Measurements from ENCODE around the gene KLF16. TPM values are rescaled to one million over a fixed set of nuclear protein-coding genes. Genes with fewer than 3 reads are reported as not detected.
"Not testable (repeated sequence)": the region's sequence is repeated elsewhere in the genome, so short reads cannot be mapped to it uniquely, and the experiment has no call there.

Gene KLF16
- total and polyA plus RNA-seq, 2 experiments from 2014 or later = 6.4 to 16.0 TPM

GRCh38 chr19:1880611-1881392 lies 17.4 kb upstream of the KLF16 start:
- H3K36me3 ChIP-seq (replicated peaks; ENCODE audit: insufficient read depth, low read depth) = no peaks in the 10 kb centered on the region
- peaks cover 27% of the 10 kb centered on the region for H3K4me1 ChIP-seq (ENCODE audit: insufficient read depth)
- peaks cover 32% of the 10 kb centered on the region for H4K20me1 ChIP-seq (ENCODE audit: insufficient read depth, poor library complexity, severe bottlenecking)
- no peak overlapping the region for H3K4me2 ChIP-seq
- H3K9me2 ChIP-seq (replicated peaks; ENCODE audit: insufficient read depth) = no peaks in the 10 kb centered on the region
- H3K27ac ChIP-seq = no peak overlapping the region
- no peak for DNase-seq (ENCODE audit: low spot score)
- H3K9me3 ChIP-seq (ENCODE audit: low read depth) = no peaks in the 10 kb centered on the region
- 95% methylated on average over 27 of the region's 35 CpGs for WGBS (ENCODE audit: low lambda C conversion rate, missing lambda C conversion rate)
- peaks cover 44% of the 10 kb centered on the region for H3K79me2 ChIP-seq
- H2AFZ ChIP-seq = no peak overlapping the region
- no peaks in the 10 kb centered on the region for H3K27me3 ChIP-seq
- H3K4me3 ChIP-seq = no peak overlapping the region
- TF ChIP-seq, protein P1, sequence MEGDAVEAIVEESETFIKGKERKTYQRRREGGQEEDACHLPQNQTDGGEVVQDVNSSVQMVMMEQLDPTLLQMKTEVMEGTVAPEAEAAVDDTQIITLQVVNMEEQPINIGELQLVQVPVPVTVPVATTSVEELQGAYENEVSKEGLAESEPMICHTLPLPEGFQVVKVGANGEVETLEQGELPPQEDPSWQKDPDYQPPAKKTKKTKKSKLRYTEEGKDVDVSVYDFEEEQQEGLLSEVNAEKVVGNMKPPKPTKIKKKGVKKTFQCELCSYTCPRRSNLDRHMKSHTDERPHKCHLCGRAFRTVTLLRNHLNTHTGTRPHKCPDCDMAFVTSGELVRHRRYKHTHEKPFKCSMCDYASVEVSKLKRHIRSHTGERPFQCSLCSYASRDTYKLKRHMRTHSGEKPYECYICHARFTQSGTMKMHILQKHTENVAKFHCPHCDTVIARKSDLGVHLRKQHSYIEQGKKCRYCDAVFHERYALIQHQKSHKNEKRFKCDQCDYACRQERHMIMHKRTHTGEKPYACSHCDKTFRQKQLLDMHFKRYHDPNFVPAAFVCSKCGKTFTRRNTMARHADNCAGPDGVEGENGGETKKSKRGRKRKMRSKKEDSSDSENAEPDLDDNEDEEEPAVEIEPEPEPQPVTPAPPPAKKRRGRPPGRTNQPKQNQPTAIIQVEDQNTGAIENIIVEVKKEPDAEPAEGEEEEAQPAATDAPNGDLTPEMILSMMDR (IDR thresholded peaks at IDR 0.05; ENCODE audit: poor library complexity) = no peak
- no peak for TF ChIP-seq EZH2 (IDR thresholded peaks at IDR 0.05; ENCODE audit: borderline replicate concordance)

GRCh38 chr19:1879982-1880381 lies 16.6 kb upstream of the KLF16 start:
- not testable (repeated sequence) for DNase-seq (ENCODE audit: low spot score); H3K4me2 ChIP-seq; H3K27me3 ChIP-seq; H2AFZ ChIP-seq; H3K9me3 ChIP-seq (ENCODE audit: low read depth); H3K36me3 ChIP-seq (replicated peaks; ENCODE audit: insufficient read depth, low read depth); H3K4me3 ChIP-seq; H3K9me2 ChIP-seq (replicated peaks; ENCODE audit: insufficient read depth); H3K27ac ChIP-seq
- Histone ChIP-seq H3K79me2 (peaks cover 51% of the 10 kb centered on the region), H4K20me1 (ENCODE audit: insufficient read depth, poor library complexity, severe bottlenecking) (peaks cover 39% of the 10 kb centered on the region), H3K4me1 (ENCODE audit: insufficient read depth) (peaks cover 28% of the 10 kb centered on the region)
- WGBS (ENCODE audit: low lambda C conversion rate, missing lambda C conversion rate) = 97% methylated on average over 17 of the region's 17 CpGs

DNA sequence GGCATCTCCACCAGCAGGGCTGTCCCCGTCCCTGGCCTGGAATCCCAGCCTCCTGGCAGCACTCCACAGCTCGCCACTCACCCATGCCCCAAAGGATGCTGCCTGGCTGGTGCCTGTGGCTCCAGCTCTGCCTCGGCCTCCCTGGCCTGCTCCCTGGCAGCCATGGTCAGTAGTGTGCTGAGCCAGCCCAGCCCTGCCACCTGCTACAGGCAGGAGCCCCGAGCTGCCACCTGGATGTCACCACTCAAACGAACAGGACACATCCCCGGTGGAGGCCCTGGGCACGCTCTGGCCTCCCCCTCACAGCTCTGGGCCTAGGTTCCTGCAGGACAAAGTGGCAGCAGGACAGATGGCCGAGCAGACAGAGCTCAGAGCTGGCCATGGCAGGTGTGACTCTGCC lies 15.2 kb upstream of the KLF16 start:
- not testable (repeated sequence) for H3K4me2 ChIP-seq; H2AFZ ChIP-seq; H3K27ac ChIP-seq; H3K4me3 ChIP-seq; H3K27me3 ChIP-seq; H3K9me2 ChIP-seq (replicated peaks; ENCODE audit: insufficient read depth); H3K36me3 ChIP-seq (replicated peaks; ENCODE audit: insufficient read depth, low read depth); DNase-seq (ENCODE audit: low spot score); H3K9me3 ChIP-seq (ENCODE audit: low read depth)
- Histone ChIP-seq H3K4me1 (ENCODE audit: insufficient read depth) (peaks cover 33% of the 10 kb centered on the region), H4K20me1 (ENCODE audit: insufficient read depth, poor library complexity, severe bottlenecking) (peaks cover 37% of the 10 kb centered on the region), H3K79me2 (peaks cover 51% of the 10 kb centered on the region)
- WGBS (ENCODE audit: low lambda C conversion rate, missing lambda C conversion rate) = 98% methylated on average over 7 of the region's 8 CpGs

DNA sequence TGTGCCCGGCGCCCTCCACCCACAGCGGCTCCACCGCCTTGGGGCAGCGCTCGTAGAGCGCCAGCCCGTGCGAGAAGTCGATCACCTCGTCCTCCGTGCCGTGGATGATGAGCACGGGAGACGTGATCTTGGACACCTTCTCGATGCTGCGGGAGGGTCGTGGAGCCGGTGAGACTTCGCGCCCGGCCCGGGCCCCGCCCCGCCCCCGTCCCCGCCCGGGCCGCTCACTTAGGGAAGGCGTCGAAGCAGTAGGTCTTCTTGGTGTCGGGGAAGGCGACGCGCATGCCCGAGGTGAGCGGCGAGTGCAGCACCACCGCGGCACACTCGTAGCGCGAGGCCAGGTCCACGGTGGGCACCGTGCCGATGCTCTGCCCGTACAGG lies 13.9 kb upstream of the KLF16 start:
- 82% methylated on average over 2 of the region's 47 CpGs for WGBS (ENCODE audit: low lambda C conversion rate, missing lambda C conversion rate)
- H3K9me2 ChIP-seq (replicated peaks; ENCODE audit: insufficient read depth); H3K36me3 ChIP-seq (replicated peaks; ENCODE audit: insufficient read depth, low read depth); DNase-seq (ENCODE audit: low spot score); H3K9me3 ChIP-seq (ENCODE audit: low read depth); H3K27ac ChIP-seq; H3K4me3 ChIP-seq; H3K27me3 ChIP-seq; H2AFZ ChIP-seq: not testable (repeated sequence)
- H4K20me1 ChIP-seq (ENCODE audit: insufficient read depth, poor library complexity, severe bottlenecking) = peaks cover 29% of the 10 kb centered on the region
- H3K4me1 ChIP-seq (ENCODE audit: insufficient read depth) = peaks cover 27% of the 10 kb centered on the region
- H3K4me2 ChIP-seq = peak overlapping the region; percentile 97
- peaks cover 51% of the 10 kb centered on the region for H3K79me2 ChIP-seq

DNA sequence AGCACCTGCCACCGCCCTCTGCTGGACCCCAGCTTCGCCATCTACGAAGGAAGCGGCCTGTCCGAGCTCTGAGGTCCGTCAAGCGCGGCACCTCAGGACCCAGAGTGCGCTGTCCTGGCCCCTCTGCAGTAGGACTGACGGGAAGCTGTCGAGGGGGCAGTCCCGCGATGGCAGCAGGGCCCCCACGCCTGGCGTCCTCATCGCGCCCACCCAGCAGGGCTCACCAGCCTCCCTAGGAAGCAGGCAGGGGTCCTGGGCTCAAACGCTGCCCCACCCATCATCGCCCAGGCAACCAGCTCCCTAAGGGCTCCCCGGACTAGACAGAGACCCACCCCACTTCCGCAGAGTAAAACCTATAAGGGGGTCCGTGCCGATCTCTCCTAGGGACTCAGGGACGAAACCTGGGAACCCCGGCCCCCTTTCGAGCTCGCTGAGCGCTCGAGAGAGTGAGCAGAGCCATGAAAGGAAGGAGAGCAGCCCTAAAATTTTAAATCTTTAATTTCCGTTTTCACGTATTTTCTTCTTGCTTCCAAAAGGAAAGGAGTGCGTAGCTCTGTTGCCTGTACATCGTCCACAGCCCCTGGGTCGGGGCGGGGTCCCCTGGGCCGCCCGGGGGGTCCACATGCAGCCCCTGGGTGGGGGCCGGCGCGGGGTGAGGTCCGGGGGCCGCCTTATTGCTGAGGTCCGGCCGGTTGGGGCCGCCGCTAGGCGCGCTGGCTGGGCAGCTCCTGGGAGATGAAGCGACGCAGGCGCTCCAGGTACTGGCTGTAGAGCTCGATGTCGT lies 13.3 kb upstream of the KLF16 start:
- H3K27me3 ChIP-seq; H3K9me3 ChIP-seq (ENCODE audit: low read depth); H3K9me2 ChIP-seq (replicated peaks; ENCODE audit: insufficient read depth); H3K36me3 ChIP-seq (replicated peaks; ENCODE audit: insufficient read depth, low read depth); H2AFZ ChIP-seq: not testable (repeated sequence)
- 14% methylated on average over 37 of the region's 53 CpGs for WGBS (ENCODE audit: low lambda C conversion rate, missing lambda C conversion rate)
- Histone ChIP-seq H3K4me2 (peak overlapping the region; percentile 97), H3K4me1 (ENCODE audit: insufficient read depth) (peaks cover 27% of the 10 kb centered on the region), H4K20me1 (ENCODE audit: insufficient read depth, poor library complexity, severe bottlenecking) (peaks cover 23% of the 10 kb centered on the region), H3K4me3 (peak overlapping the region; percentile 46), H3K79me2 (peaks cover 51% of the 10 kb centered on the region), H3K27ac (peak overlapping the region; percentile 97)
- DNase-seq (ENCODE audit: low spot score) = peak; percentile 51

Measured in hepatocyte (in vitro differentiated cells).